Right lobe of liver (tissue), 6 donors: ENCODE data around the gene TSPAN5. TPM values are rescaled to one million over a fixed set of nuclear protein-coding genes. Genes with fewer than 3 reads are reported as not detected.

ENCODE experiments used
- ATAC-seq, 4 donors: fragments of 200-7000 bp; cut with Tn5 transposase; one replicate each; pipeline ENCODE4 v1.9.1; 2020; ENCODE audit warnings: mild to moderate bottlenecking in 4 of 4, moderate library complexity in 4 of 4
- DNase-seq, 3 donors: peaks; one replicate each; pipeline ENCODE4 v3.0.0-alpha.2; 2020
- H3K27ac ChIP-seq, 3 donors: fragments of 200-600 bp; one replicate each; pipeline ENCODE4 v1.8.0; 2022
- H3K27me3 ChIP-seq, 2 donors: fragments of 200-600 bp; one replicate each; pipeline ENCODE4 v1.8.0; 2022
- H3K36me3 ChIP-seq, 4 donors: fragments of 200-600 bp; sonication (generic) in 1 of 4; one replicate each; pipeline versions ENCODE4 v1.5.1 to v1.8.0; 2017 to 2022; ENCODE audit warnings: control low read depth in 1 of 4
- H3K4me1 ChIP-seq, 4 donors: fragments of 200-600 bp; sonication (generic) in 1 of 4; one replicate each; pipeline versions ENCODE4 v1.5.1 to v1.8.0; 2017 to 2022; ENCODE audit warnings: control low read depth in 1 of 4
- H3K4me3 ChIP-seq, 3 donors: fragments of 200-600 bp; one replicate each; pipeline ENCODE4 v1.8.0; 2022
- H3K9me3 ChIP-seq, 4 donors: fragments of 200-600 bp; sonication (generic) in 1 of 4; one replicate each; pipeline versions ENCODE4 v1.5.1 to v1.8.0; 2017 to 2022; ENCODE audit warnings: control low read depth in 1 of 4
- POLR2A ChIP-seq: fragments of 450-650 bp; IDR thresholded peaks from one replicate; pipeline ENCODE4 v1.6.1; 2017; ENCODE audit warnings: antibody characterized with exemption, mild to moderate bottlenecking
- WGBS: methylation state at CpG from one replicate; pipeline ENCODE4 v1.1.6; 2018; ENCODE audit warnings: low coverage, low lambda C conversion rate; ENCODE audit not compliant: insufficient coverage; ENCODE audit errors: missing lambda C conversion rate; 5-methylcytosine and 5-hydroxymethylcytosine counted together
- intact Hi-C, 2 donors: fragments of 100-400 bp; cut with DNase I; formaldehyde crosslinking; loops; one replicate each; pipeline versions ENCODE4 v1.11.2 to v1.14.1; 2022
- total RNA-seq, 6 experiments: library from RNA; depleted of rRNA in 2 of 6; stranded (reverse); fragments of >200 nt in 2 of 6; fragmentation: NEBNext Ultra II Directional in 3 of 6; extraction: Animal tissue kit (Norgen Biotek cat#: 25700) in 3 of 6; gene quantifications; one replicate each; pipeline versions ENCODE4 v1.1.0 to v1.2.4, GENCODE V29; 2016 to 2023
- TF ChIP-seq, protein P1 (sequence below), 4 donors: fragments of 200-600 bp in 3 of 4; fragments of 450-650 bp in 1 of 4; IDR thresholded peaks; one replicate each; pipeline versions ENCODE4 v1.5.1 to v1.8.0; 2016 to 2022; ENCODE audit warnings: antibody characterized with exemption in 4 of 4, mild to moderate bottlenecking in 2 of 4
- donor health status: DM: no; HTN: yes; CAD: no.
- donor health status: DM: no; HTN: no; CAD: no.
- donor health status: DM: no; HTN: no; CAD: no.
- donor health status: DM: no; HTN: yes; CAD: no.
- donor health status: DM: no; HTN: yes; CAD: no.

TSPAN5 gene
- total RNA-seq, 6 experiments from 2014 or later = 0.12 to 1.2 (median 0.50) TPM

GRCh38 chr4:98656443-98656842 lies 2.0 kb downstream of the TSPAN5 start:
- no peak overlapping the region for H3K4me3 ChIP-seq
- 78% methylated on average over 5 of the region's 5 CpGs for WGBS

DNA sequence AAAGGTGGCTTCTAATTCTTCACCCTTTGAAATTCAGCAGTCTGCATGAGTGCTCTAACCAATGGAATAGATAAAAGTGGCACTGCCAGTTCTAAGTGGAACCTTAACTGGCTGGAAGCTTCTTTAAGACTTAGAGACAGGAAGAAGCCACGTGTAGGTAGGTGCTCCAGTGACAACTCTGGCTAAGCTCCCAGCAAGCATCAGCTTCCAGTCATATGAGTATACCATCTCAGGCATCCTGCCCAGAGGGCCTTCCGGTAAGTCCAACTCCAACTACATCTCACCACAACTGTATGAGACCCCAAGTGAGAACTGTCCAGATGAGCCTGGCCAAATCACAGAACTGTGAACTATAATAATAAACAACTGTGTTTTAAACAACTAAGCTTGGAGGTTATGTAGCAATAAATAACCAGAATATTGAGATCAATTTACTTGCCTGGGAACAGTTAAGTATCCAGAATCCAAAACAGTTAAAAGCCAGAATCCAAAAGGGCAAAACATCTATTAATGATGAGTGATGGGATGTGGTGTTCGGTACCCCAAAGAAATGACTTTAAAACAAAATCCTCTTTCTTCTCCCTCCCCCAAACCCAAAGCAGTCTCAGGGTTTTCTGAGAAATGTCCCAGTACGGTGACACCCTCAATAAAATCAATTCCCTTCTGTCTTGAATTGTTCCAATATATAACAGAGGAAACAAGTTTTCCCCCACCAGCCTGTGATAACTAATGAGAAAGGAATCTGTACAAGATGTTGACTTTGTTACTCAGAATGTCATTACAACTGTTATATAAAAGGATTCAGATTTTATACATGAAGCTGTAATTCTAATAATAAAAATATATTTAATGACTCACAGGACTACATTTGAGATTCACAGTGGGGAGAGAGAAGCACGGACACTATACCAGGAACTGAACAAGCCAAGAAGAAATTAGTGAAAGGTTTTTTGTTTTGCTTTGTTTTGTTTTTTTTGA lies 4.2 kb downstream of the TSPAN5 start:
- Histone ChIP-seq H3K4me1 (peaks cover 0 to 9% (median 0%) of the 10 kb centered on the region in 4 donors), H3K9me3 (no peaks in the 10 kb centered on the region), H3K4me3 (no peak overlapping the region), H3K27ac (no peak overlapping the region), H3K36me3 (no peaks in the 10 kb centered on the region), H3K27me3 (peaks cover 0 to 5% of the 10 kb centered on the region in 2 donors)
- DNase-seq (no peak), ATAC-seq (no peak)
- WGBS = 72% methylated on average over 5 of the region's 5 CpGs
- TF ChIP-seq, protein P1, sequence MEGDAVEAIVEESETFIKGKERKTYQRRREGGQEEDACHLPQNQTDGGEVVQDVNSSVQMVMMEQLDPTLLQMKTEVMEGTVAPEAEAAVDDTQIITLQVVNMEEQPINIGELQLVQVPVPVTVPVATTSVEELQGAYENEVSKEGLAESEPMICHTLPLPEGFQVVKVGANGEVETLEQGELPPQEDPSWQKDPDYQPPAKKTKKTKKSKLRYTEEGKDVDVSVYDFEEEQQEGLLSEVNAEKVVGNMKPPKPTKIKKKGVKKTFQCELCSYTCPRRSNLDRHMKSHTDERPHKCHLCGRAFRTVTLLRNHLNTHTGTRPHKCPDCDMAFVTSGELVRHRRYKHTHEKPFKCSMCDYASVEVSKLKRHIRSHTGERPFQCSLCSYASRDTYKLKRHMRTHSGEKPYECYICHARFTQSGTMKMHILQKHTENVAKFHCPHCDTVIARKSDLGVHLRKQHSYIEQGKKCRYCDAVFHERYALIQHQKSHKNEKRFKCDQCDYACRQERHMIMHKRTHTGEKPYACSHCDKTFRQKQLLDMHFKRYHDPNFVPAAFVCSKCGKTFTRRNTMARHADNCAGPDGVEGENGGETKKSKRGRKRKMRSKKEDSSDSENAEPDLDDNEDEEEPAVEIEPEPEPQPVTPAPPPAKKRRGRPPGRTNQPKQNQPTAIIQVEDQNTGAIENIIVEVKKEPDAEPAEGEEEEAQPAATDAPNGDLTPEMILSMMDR (IDR thresholded peaks at IDR 0.05) = no peak
- TF ChIP-seq POLR2A = no peak
- intact Hi-C loops = no loop called here

More at GRCh38 chr4:98656443-98656842, 2.0 kb downstream of the TSPAN5 start:
- Histone ChIP-seq H3K36me3 (no peaks in the 10 kb centered on the region), H3K4me1 (peaks cover 0 to 11% (median 0%) of the 10 kb centered on the region in 4 donors), H3K9me3 (no peaks in the 10 kb centered on the region), H3K27ac (no peak overlapping the region), H3K27me3 (peaks cover 0 to 5% of the 10 kb centered on the region in 2 donors)
- intact Hi-C loops = no loop called here
- TF ChIP-seq POLR2A = no peak
- TF ChIP-seq, protein P1 (IDR thresholded peaks at IDR 0.05) = no peak
- no peak for ATAC-seq
- DNase-seq = no peak

GRCh38 chr4:98652996-98653395 lies 5.4 kb downstream of the TSPAN5 start:
- peaks cover 0 to 5% of the 10 kb centered on the region in 2 donors for H3K27me3 ChIP-seq
- H3K4me3 ChIP-seq = no peak overlapping the region
- no peak overlapping the region for H3K27ac ChIP-seq
- no peaks in the 10 kb centered on the region for H3K36me3 ChIP-seq
- H3K9me3 ChIP-seq = no peaks in the 10 kb centered on the region
- ATAC-seq = no peak
- TF ChIP-seq, protein P1 (IDR thresholded peaks at IDR 0.05) = no peak
- TF ChIP-seq POLR2A = no peak
- DNase-seq = no peak
- 56% methylated on average over 3 of the region's 3 CpGs for WGBS
- intact Hi-C loops = no loop called here
- H3K4me1 ChIP-seq = peaks cover 0 to 5% (median 0%) of the 10 kb centered on the region in 4 donors

- DNase-seq (no peak), ATAC-seq (no peak)
- Histone ChIP-seq H3K4me3 (no peak overlapping the region), H3K4me1 (no peaks in the 10 kb centered on the region), H3K9me3 (no peaks in the 10 kb centered on the region), H3K27ac (no peak overlapping the region), H3K36me3 (no peaks in the 10 kb centered on the region), H3K27me3 (no peaks in the 10 kb centered on the region)
- WGBS = 73% methylated on average over 4 of the region's 5 CpGs
- TF ChIP-seq, protein P1 (IDR thresholded peaks at IDR 0.05) = no peak
- no peak for TF ChIP-seq POLR2A
- intact Hi-C loops = no loop called here
These were observed 9.8 kb downstream of the TSPAN5 start for GRCh38 chr4:98648602-98649001.
